ACC112 (cell line): ENCODE data around the gene LENG8.
"Not testable (repeated sequence)": the region's sequence is repeated elsewhere in the genome, so short reads cannot be mapped to it uniquely, and the experiment has no call there.

Experiments
- H2AFZ ChIP-seq: fragments of 200-600 bp; sonication (generic); one replicate; pipeline ENCODE4 v1.6.0; 2017; ENCODE audit warnings: antibody characterized with exemption, low read length; ENCODE audit not compliant: unreplicated experiment
- H3K27ac ChIP-seq: fragments of 200-600 bp; sonication (generic); 2 replicates; pipeline ENCODE4 v1.5.1; 2014; ENCODE audit warnings: low read depth, mild to moderate bottlenecking, antibody characterized with exemption, low read length, moderate library complexity
- H3K27me3 ChIP-seq: fragments of 200-600 bp; sonication (generic); 2 replicates; pipeline ENCODE4 v1.6.1; 2014; ENCODE audit warnings: mild to moderate bottlenecking, antibody characterized with exemption, low read length, moderate library complexity, mixed read lengths; ENCODE audit not compliant: insufficient read depth
- H3K36me3 ChIP-seq: fragments of 200-600 bp; sonication (generic); 2 replicates; pipeline ENCODE4 v1.6.1; 2016; ENCODE audit warnings: mild to moderate bottlenecking, antibody characterized with exemption, low read length, moderate library complexity, mixed read lengths; ENCODE audit not compliant: insufficient read depth
- H3K4me1 ChIP-seq: fragments of 200-600 bp; sonication (generic); one replicate; pipeline ENCODE4 v1.6.1; 2016; ENCODE audit warnings: low read length, mixed read lengths; ENCODE audit not compliant: insufficient read depth, unreplicated experiment, control insufficient read depth
- H3K4me3 ChIP-seq: fragments of 200-600 bp; sonication (generic); 2 replicates; pipeline ENCODE4 v1.5.1; 2014; ENCODE audit warnings: mild to moderate bottlenecking, low read depth, low read length
- H3K79me2 ChIP-seq: fragments of 200-600 bp; sonication (generic); one replicate; pipeline ENCODE4 v1.6.0; 2016; ENCODE audit warnings: low read length; ENCODE audit not compliant: control insufficient read depth, unreplicated experiment, insufficient read depth

The LENG8 gene

DNA sequence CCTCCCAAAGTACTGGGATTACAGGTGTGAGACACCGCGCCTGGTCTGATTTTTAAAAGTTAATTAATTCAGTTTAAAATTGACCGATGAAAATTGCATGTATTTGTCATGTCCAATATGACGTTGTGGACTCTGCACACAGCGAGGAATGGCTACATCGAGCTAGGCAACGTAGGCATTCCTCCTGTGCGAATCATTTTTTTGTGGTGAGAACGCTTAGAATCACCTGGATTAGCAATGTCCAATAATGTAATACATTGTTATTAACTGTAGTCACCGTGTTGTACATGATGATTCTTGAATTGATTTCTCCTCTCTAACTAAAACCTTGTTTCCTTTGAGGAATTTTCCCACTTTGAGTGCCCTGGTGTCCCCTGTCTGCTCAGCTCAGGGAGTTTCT lies 57.1 kb downstream of the LENG8 start:
- Histone ChIP-seq H3K27me3 (no peaks in the 10 kb centered on the region), H3K27ac (no peak overlapping the region)

DNA sequence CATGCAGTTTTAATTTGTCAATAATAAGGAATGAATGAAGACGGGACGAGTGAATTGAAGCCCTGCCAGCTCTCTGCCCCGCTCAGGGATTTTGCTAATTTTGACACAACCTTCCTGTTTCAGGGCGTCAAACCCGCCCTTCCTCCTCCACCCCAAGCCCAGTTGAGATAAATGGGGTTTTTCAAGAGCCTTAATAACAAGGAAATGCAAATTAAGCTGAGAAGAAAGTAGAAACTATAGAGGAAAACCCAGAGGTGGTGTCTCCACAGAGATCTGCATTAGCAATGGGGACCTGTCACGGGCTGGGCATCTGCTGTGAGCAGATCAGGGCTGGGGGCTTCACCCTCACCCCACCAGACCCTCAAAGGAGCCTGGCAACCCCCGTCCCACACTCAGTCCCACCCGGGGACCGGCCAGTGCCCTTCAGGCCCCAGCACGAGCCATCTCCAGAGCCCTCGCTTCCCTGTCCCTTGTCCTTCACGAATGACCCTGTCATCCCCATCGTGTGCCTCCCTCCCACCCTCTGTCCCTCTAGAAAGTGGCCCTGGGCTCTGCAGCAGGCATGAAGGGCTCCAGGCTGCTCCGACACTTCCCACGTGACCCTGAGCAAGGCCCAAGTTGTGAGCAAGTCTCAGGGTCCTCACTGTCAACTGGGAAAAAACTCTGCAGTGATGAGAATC lies 58.2 kb downstream of the LENG8 start:
- not testable (repeated sequence) for H3K27ac ChIP-seq, H3K4me1 ChIP-seq, H3K27me3 ChIP-seq, H3K4me3 ChIP-seq, H3K36me3 ChIP-seq, H2AFZ ChIP-seq, H3K79me2 ChIP-seq

More for the DNA sequence above, 57.1 kb downstream of the LENG8 start:
- Histone ChIP-seq H3K4me3 (no peak overlapping the region), H3K36me3 (no peaks in the 10 kb centered on the region), H2AFZ (no peak overlapping the region), H3K4me1 (no peaks in the 10 kb centered on the region), H3K79me2 (no peaks in the 10 kb centered on the region)

DNA sequence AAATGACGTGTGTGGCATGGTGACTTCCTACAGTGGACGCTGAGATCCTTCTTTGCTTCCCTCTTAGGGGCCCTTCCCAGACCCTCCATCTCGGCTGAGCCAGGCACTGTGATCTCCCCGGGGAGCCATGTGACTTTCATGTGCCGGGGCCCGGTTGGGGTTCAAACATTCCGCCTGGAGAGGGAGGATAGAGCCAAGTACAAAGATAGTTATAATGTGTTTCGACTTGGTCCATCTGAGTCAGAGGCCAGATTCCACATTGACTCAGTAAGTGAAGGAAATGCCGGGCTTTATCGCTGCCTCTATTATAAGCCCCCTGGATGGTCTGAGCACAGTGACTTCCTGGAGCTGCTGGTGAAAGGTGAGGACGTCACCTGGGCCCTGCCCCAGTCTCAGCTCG lies 58.8 kb downstream of the LENG8 start:
- Histone ChIP-seq H3K36me3 (no peaks in the 10 kb centered on the region), H3K27ac (no peak overlapping the region), H2AFZ (no peak overlapping the region), H3K79me2 (no peaks in the 10 kb centered on the region), H3K4me1 (no peaks in the 10 kb centered on the region), H3K27me3 (no peaks in the 10 kb centered on the region), H3K4me3 (no peak overlapping the region)

DNA sequence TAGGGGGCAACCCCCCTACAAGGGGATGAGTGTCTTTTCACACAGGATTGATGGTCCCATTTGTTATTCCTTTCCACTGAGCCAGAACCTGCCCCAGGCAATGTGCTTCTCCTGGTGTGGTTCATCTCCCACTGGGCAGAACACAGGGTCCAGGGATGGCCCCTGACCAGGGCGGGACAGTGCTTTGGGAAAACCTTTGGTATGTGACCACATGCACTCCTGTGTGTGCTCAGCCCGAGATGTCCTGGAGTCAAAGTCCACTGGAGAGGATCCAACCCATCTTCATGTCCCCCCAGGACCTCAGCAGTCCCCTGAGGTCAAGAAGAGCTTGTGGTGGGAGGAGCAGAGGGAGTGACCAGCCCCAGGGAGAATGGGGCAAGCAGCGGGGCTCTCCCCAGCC lies 59.5 kb downstream of the LENG8 start:
- H3K36me3 ChIP-seq, H3K27me3 ChIP-seq, H3K4me3 ChIP-seq, H2AFZ ChIP-seq, H3K4me1 ChIP-seq, H3K79me2 ChIP-seq, H3K27ac ChIP-seq: not testable (repeated sequence)

DNA sequence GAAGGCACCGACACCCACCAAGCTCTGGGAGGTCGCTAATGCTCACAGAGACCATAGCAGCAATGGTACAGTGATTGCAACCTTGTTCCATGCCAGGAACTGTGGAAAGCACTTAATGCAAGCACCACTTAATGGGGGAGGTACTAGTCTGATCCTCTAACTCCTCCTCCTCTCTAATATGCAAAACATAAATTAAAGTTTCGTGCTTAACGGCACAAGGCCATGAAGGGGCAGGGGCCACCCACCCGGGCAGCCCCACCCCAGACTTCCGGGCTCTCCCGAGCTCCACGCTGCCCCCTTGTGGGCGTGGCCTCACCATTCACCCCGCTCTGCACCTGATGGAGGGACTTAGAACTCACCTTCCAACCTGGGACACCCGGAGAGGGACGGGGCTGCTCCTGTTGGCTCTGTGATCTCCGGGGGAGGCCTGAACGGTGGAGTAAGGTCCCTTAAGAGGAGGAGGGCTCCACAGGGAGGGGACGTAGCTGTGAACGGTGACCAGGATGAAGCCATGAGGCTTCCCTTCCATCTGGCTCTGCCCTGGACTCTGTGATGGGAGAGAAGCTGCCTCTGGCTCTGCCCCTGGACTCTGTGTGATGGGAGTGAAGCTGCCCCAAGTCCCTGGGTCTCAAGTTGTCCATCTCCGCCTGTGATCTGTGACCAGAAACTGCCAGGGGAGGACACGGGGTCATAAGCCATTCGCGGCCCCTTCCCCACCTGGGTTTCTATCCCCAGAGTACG lies 60.4 kb downstream of the LENG8 start:
- not testable (repeated sequence) for H3K4me1 ChIP-seq

More for the DNA sequence above, 60.4 kb downstream of the LENG8 start:
- H3K27ac ChIP-seq, H3K4me3 ChIP-seq, H3K79me2 ChIP-seq, H3K36me3 ChIP-seq, H3K27me3 ChIP-seq, H2AFZ ChIP-seq: not testable (repeated sequence)
